Ovary (tissue), 9 donors: ENCODE data around the gene ETV6. TPM values are rescaled to one million over a fixed set of nuclear protein-coding genes. Genes with fewer than 3 reads are reported as not detected.

Experiments
- DNase-seq, 5 donors: peaks; one replicate each; pipeline ENCODE4 v3.0.0-alpha.2; 2019 to 2020
- H3K27ac ChIP-seq, 2 donors: fragments of 200-600 bp; one replicate each; pipeline versions ENCODE4 v1.5.1 to v1.8.0; 2019 to 2022
- H3K27me3 ChIP-seq: fragments of 200-600 bp; one replicate; pipeline ENCODE4 v1.8.0; 2022
- H3K36me3 ChIP-seq: fragments of 200-600 bp; sonication (generic); one replicate; pipeline ENCODE4 v1.5.1; 2019
- H3K4me1 ChIP-seq: one replicate; pipeline ENCODE4 v1.8.1; 2013; ENCODE audit warnings: mild to moderate bottlenecking, moderate library complexity; ENCODE audit not compliant: insufficient read depth
- H3K4me3 ChIP-seq: fragments of 200-600 bp; sonication (generic); one replicate; pipeline ENCODE4 v1.5.1; 2017
- H3K9me3 ChIP-seq, 2 donors: fragments of 200-600 bp in 1 of 2; sonication (generic) in 1 of 2; one replicate each; pipeline versions ENCODE4 v1.5.1 to v1.8.1; 2013 to 2019; ENCODE audit warnings: mild to moderate bottlenecking in 1 of 2, moderate library complexity in 1 of 2
- CTCF ChIP-seq, 3 donors: fragments of 450-650 bp in 2 of 3; fragments of 200-600 bp in 1 of 3; IDR thresholded peaks; one replicate each; pipeline versions ENCODE4 v1.5.1 to v1.8.0; 2016 to 2022; ENCODE audit warnings: antibody characterized with exemption in 3 of 3, mild to moderate bottlenecking in 1 of 3
- EP300 ChIP-seq: sonication (generic); formaldehyde crosslinking; IDR thresholded peaks from one replicate; pipeline ENCODE4 v1.6.1; 2017; ENCODE audit warnings: antibody characterized with exemption
- POLR2A ChIP-seq: fragments of 450-650 bp; IDR thresholded peaks from one replicate; pipeline ENCODE4 v1.6.1; 2017; ENCODE audit warnings: antibody characterized with exemption, mild to moderate bottlenecking, moderate library complexity
- WGBS, 3 donors: extraction: QIAGEN DNeasy Blood & Tissue Kit in 1 of 3; methylation state at CpG; one replicate each; pipeline versions ENCODE4 v1.1.5 to v1.1.7; 2013 to 2017; 5-methylcytosine and 5-hydroxymethylcytosine counted together
- intact Hi-C, 4 donors: fragments of 100-400 bp; cut with DNase I; formaldehyde crosslinking; loops; one replicate each; pipeline versions ENCODE4 v1.11.0 to v1.15.1; 2022 to 2023
- polyA plus RNA-seq, 2 donors: library from polyadenylated mRNA; stranded (reverse); fragments of 200-250 nt in 1 of 2; fragments of 350-450 nt in 1 of 2; fragmentation: Illumina TruSeq in 1 of 2; extraction: RNeasy Lipid Tissue Mini Kit (QIAGEN cat#74804) in 1 of 2; gene quantifications; one replicate each; pipeline ENCODE4 v1.2.3, GENCODE V29; 2013 to 2014
- total RNA-seq, 7 donors: library from RNA; depleted of rRNA in 2 of 7; stranded (reverse); fragments of >200 nt in 2 of 7; fragmentation: NEBNext Ultra II Directional in 3 of 7; extraction: Animal tissue kit (Norgen Biotek cat#: 25700) in 3 of 7; gene quantifications; one replicate each; pipeline versions ENCODE4 v1.1.0 to v1.2.4, GENCODE V29; 2016 to 2023
- donor health status: DM: no; HTN: no; CAD: no; lungs with moderate emphysema.
- donor health status: DM: no; HTN: no; CAD: no.
- donor health status: Bipolar disorder and iron deficiency.
- donor health status: DM: yes; HTN: yes; CAD: no.
- donor health status: DM: no; HTN: no; CAD: no.
- donor health status: DM: yes; HTN: yes; CAD: no.

Gene ETV6
- total and polyA plus RNA-seq, 9 donors: 4.4 to 34.6 (median 18.3) TPM

GRCh38 chr12:11897923-11898322 is 248.4 kb downstream of the ETV6 start:
- Histone ChIP-seq H3K27me3 (no peaks in the 10 kb centered on the region), H3K4me3 (no peak overlapping the region), H3K36me3 (no peaks in the 10 kb centered on the region), H3K4me1 (no peaks in the 10 kb centered on the region), H3K9me3 (no peaks in the 10 kb centered on the region), H3K27ac (no peak overlapping the region)
- WGBS, 3 donors: 88 to 93% (median 90%) methylated on average over 2 of the region's 2 CpGs
- TF ChIP-seq POLR2A (no peak), CTCF (IDR thresholded peaks at IDR 0.05) (no peak), EP300 (no peak)
- intact Hi-C loops: no loop called here
- no peak for DNase-seq

DNA sequence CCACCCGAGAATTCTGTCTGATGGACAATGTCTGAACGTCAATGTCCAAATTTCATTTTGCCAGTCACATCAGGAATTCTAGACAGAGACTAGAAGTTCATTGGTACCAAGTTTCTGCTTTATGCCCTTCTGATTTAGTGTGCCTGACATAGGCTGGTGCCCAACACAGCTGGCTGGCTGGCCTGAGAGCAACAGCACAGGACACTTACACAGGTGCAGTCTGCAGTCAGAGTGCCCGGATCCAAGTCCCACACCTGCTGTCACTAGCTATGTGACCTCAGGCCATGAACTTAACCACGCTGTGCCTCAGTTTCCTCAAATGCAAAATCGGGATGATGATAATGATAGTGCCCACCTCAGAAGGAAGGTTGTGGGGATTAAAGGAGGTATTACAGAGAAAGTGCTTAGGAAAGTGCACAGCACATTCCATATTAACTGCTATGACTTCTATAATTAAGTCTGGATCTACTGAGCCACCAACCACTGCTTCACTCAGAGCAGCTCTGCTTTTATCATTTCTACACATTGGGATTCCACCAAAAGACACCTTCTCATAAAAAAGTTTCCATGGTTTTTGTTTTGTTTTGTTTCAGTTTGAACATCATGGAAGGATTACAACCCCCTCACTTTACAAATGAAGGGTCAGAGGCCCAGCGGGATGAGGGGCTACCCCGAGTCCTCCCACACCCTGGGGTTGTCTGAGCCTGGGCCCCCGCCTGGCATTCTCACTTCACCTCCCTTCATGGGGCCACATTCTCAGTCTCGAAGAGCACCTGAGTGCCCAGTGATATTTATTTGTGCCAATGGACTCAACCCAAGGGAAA is 252.4 kb downstream of the ETV6 start:
- H3K4me1 ChIP-seq: no peaks in the 10 kb centered on the region
- H3K27me3 ChIP-seq: no peaks in the 10 kb centered on the region
- H3K4me3 ChIP-seq: no peak overlapping the region
- DNase-seq: no peak
- WGBS, 3 donors: 85 to 89% (median 86%) methylated on average over 9 of the region's 9 CpGs
- no peak for TF ChIP-seq POLR2A
- no peak for TF ChIP-seq EP300
- TF ChIP-seq CTCF (IDR thresholded peaks at IDR 0.05): no peak
- intact Hi-C loops: no loop called here
- no peak overlapping the region for H3K27ac ChIP-seq
- H3K36me3 ChIP-seq: no peaks in the 10 kb centered on the region
- no peaks in the 10 kb centered on the region for H3K9me3 ChIP-seq

DNA sequence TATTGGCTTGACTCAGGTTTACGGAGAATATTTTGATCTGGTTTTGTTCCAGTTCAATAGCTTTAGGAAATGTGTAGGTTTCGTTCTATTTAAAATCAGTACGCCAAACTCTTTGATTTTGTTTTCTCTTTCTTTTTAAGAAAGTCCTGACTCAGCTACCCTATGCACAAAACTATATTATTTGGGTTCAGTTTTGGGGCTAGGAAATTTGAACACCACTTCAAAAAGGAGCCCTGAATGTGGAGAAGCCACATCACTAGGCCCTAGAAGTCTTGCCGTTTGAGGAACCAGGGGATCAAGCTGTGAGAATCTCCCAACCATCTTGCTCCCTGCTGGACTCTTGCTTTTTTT is 253.0 kb downstream of the ETV6 start:
- no peak overlapping the region for H3K27ac ChIP-seq
- TF ChIP-seq EP300: no peak
- TF ChIP-seq CTCF (IDR thresholded peaks at IDR 0.05): no peak
- no peak for TF ChIP-seq POLR2A
- H3K4me3 ChIP-seq: no peak overlapping the region
- intact Hi-C loops: no loop called here
- no peaks in the 10 kb centered on the region for H3K27me3 ChIP-seq
- no peaks in the 10 kb centered on the region for H3K9me3 ChIP-seq
- no peaks in the 10 kb centered on the region for H3K4me1 ChIP-seq
- H3K36me3 ChIP-seq: no peaks in the 10 kb centered on the region
- DNase-seq: no peak
- 90 to 95% (median 93%) methylated on average over 4 of the region's 4 CpGs for WGBS, 3 donors

GRCh38 chr12:11904124-11904523 is 254.7 kb downstream of the ETV6 start:
- intact Hi-C loops: no loop called here
- DNase-seq: no peak
- WGBS, 3 donors: 76 to 87% (median 86%) methylated on average over 3 of the region's 3 CpGs
- no peak overlapping the region for H3K4me3 ChIP-seq
- no peaks in the 10 kb centered on the region for H3K27me3 ChIP-seq
- H3K9me3 ChIP-seq: no peaks in the 10 kb centered on the region
- no peak overlapping the region for H3K27ac ChIP-seq
- H3K36me3 ChIP-seq: no peaks in the 10 kb centered on the region
- H3K4me1 ChIP-seq: no peaks in the 10 kb centered on the region
- TF ChIP-seq CTCF (IDR thresholded peaks at IDR 0.05) (no peak), POLR2A (no peak), EP300 (no peak)
